ENCODE results near the gene COMMD1.
"Not testable (repeated sequence)": the region's sequence is repeated elsewhere in the genome, so short reads cannot be mapped to it uniquely, and the experiment has no call there.

The COMMD1 gene

GRCh38 chr2:61905372-61906185 is at the start of gene COMMD1:
Gene COMMD1 (plus strand): TSS chr2:61905674. CDS start chr2:61905679, 5 bp downstream.
- peak; percentile 75 for DNase-seq

GRCh38 chr2:61857224-61857623 is 48.2 kb upstream of the COMMD1 start:
- DNase-seq: no peak

GRCh38 chr2:61862085-61862484 is 43.4 kb upstream of the COMMD1 start:
- no peak for DNase-seq

GRCh38 chr2:61866482-61867089 is 38.9 kb upstream of the COMMD1 start:
- DNase-seq: not testable (repeated sequence)

GRCh38 chr2:61876400-61876799 is 29.1 kb upstream of the COMMD1 start:
- DNase-seq: no peak

GRCh38 chr2:61877571-61878245 is 27.8 kb upstream of the COMMD1 start:
- DNase-seq: no peak

- DNase-seq: no peak
Observed at GRCh38 chr2:61878761-61879160, 26.7 kb upstream of the COMMD1 start.

- not testable (repeated sequence) for DNase-seq
Observed at GRCh38 chr2:61879351-61879750, 26.1 kb upstream of the COMMD1 start.

GRCh38 chr2:61882850-61883249 is 22.6 kb upstream of the COMMD1 start:
- DNase-seq: no peak

- DNase-seq: peak in 1 of 2 donors; percentile 10
Observed at GRCh38 chr2:61885896-61886603, 19.4 kb upstream of the COMMD1 start.

GRCh38 chr2:61887717-61888266 is 17.7 kb upstream of the COMMD1 start:
- peak; percentile 11 to 16 for DNase-seq

GRCh38 chr2:61888267-61889055 is 17.0 kb upstream of the COMMD1 start, which contains the start of gene CCT4:
Gene CCT4 (minus strand): TSS chr2:61888656. CDS start chr2:61888507, 149 bp downstream.
- peak; percentile 86 to 90 for DNase-seq

- no peak for DNase-seq
Observed at GRCh38 chr2:61898810-61899209, 6.7 kb upstream of the COMMD1 start.

- no peak for DNase-seq
Observed at GRCh38 chr2:61900281-61900680, 5.2 kb upstream of the COMMD1 start.

- DNase-seq: no peak
Observed at GRCh38 chr2:61906186-61906470, 654 bp downstream of the COMMD1 start.

GRCh38 chr2:61909116-61909515 is 3.6 kb downstream of the COMMD1 start:
- DNase-seq: no peak

- no peak for DNase-seq
Observed at GRCh38 chr2:61910603-61911002, 5.1 kb downstream of the COMMD1 start.

- no peak for DNase-seq
Observed at GRCh38 chr2:61911510-61911909, 6.0 kb downstream of the COMMD1 start.

- DNase-seq: not testable (repeated sequence)
Observed at GRCh38 chr2:61914794-61915193, 9.3 kb downstream of the COMMD1 start.

GRCh38 chr2:61920548-61920947 is 15.1 kb downstream of the COMMD1 start:
- DNase-seq: no peak

GRCh38 chr2:61922714-61923113 is 17.2 kb downstream of the COMMD1 start:
- no peak for DNase-seq

All from activated CD4-positive, alpha-beta T cell treated with anti-CD3 and anti-CD28 coated beads for 4 hours (primary cell).